ENCODE results near the gene COL28A1.

GRCh38 chr7:7516662-7517061, 19.0 kb downstream of the COL28A1 start:
- TF ChIP-seq, protein P1, sequence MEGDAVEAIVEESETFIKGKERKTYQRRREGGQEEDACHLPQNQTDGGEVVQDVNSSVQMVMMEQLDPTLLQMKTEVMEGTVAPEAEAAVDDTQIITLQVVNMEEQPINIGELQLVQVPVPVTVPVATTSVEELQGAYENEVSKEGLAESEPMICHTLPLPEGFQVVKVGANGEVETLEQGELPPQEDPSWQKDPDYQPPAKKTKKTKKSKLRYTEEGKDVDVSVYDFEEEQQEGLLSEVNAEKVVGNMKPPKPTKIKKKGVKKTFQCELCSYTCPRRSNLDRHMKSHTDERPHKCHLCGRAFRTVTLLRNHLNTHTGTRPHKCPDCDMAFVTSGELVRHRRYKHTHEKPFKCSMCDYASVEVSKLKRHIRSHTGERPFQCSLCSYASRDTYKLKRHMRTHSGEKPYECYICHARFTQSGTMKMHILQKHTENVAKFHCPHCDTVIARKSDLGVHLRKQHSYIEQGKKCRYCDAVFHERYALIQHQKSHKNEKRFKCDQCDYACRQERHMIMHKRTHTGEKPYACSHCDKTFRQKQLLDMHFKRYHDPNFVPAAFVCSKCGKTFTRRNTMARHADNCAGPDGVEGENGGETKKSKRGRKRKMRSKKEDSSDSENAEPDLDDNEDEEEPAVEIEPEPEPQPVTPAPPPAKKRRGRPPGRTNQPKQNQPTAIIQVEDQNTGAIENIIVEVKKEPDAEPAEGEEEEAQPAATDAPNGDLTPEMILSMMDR (conservative IDR thresholded peaks at IDR 0.05): no peak
- TF ChIP-seq EZH2 (IDR thresholded peaks at IDR 0.05; ENCODE audit: low read depth): no peak
